ENCODE results near the gene RAPGEF2.
"Not testable (repeated sequence)": the region's sequence is repeated elsewhere in the genome, so short reads cannot be mapped to it uniquely, and the experiment has no call there.

The RAPGEF2 gene

GRCh38 chr4:159161436-159161835 is 58.6 kb downstream of the RAPGEF2 start:
- H3K27me3 ChIP-seq (ENCODE audit: insufficient read depth, low read length); H3K4me3 ChIP-seq (ENCODE audit: low read depth, low read length); H2AFZ ChIP-seq (ENCODE audit: low read length, unreplicated experiment); H3K36me3 ChIP-seq (ENCODE audit: insufficient read depth, low read length); H3K27ac ChIP-seq (ENCODE audit: low read depth, low read length); H3K4me1 ChIP-seq (ENCODE audit: control insufficient read depth, insufficient read depth, low read length, unreplicated experiment): not testable (repeated sequence)
- H3K79me2 ChIP-seq (ENCODE audit: control insufficient read depth, insufficient read depth, low read length, unreplicated experiment): peaks cover 29% of the 10 kb centered on the region

GRCh38 chr4:159162576-159162975 is 59.7 kb downstream of the RAPGEF2 start:
- H3K4me3 ChIP-seq (ENCODE audit: low read depth, low read length): no peak overlapping the region
- peaks cover 25% of the 10 kb centered on the region for H3K79me2 ChIP-seq (ENCODE audit: control insufficient read depth, insufficient read depth, low read length, unreplicated experiment)
- no peak overlapping the region for H2AFZ ChIP-seq (ENCODE audit: low read length, unreplicated experiment)
- no peaks in the 10 kb centered on the region for H3K4me1 ChIP-seq (ENCODE audit: control insufficient read depth, insufficient read depth, low read length, unreplicated experiment)
- H3K27ac ChIP-seq (ENCODE audit: low read depth, low read length): no peak overlapping the region
- no peaks in the 10 kb centered on the region for H3K27me3 ChIP-seq (ENCODE audit: insufficient read depth, low read length)
- H3K36me3 ChIP-seq (ENCODE audit: insufficient read depth, low read length): no peaks in the 10 kb centered on the region

GRCh38 chr4:159163521-159163920 is 60.6 kb downstream of the RAPGEF2 start:
- Histone ChIP-seq H3K36me3 (ENCODE audit: insufficient read depth, low read length) (no peaks in the 10 kb centered on the region), H3K27me3 (ENCODE audit: insufficient read depth, low read length) (no peaks in the 10 kb centered on the region), H3K4me1 (ENCODE audit: control insufficient read depth, insufficient read depth, low read length, unreplicated experiment) (no peaks in the 10 kb centered on the region), H3K27ac (ENCODE audit: low read depth, low read length) (no peak overlapping the region), H3K79me2 (ENCODE audit: control insufficient read depth, insufficient read depth, low read length, unreplicated experiment) (peaks cover 18% of the 10 kb centered on the region), H3K4me3 (ENCODE audit: low read depth, low read length) (no peak overlapping the region), H2AFZ (ENCODE audit: low read length, unreplicated experiment) (no peak overlapping the region)

- H3K36me3 ChIP-seq (ENCODE audit: insufficient read depth, low read length): no peaks in the 10 kb centered on the region
- no peak overlapping the region for H3K27ac ChIP-seq (ENCODE audit: low read depth, low read length)
- H3K4me3 ChIP-seq (ENCODE audit: low read depth, low read length): no peak overlapping the region
- H3K79me2 ChIP-seq (ENCODE audit: control insufficient read depth, insufficient read depth, low read length, unreplicated experiment): peaks cover 28% of the 10 kb centered on the region
- no peak overlapping the region for H2AFZ ChIP-seq (ENCODE audit: low read length, unreplicated experiment)
- H3K4me1 ChIP-seq (ENCODE audit: control insufficient read depth, insufficient read depth, low read length, unreplicated experiment): no peaks in the 10 kb centered on the region
- H3K27me3 ChIP-seq (ENCODE audit: insufficient read depth, low read length): no peaks in the 10 kb centered on the region
Observed at GRCh38 chr4:159169404-159170302, 66.8 kb downstream of the RAPGEF2 start.

- H3K79me2 ChIP-seq (ENCODE audit: control insufficient read depth, insufficient read depth, low read length, unreplicated experiment): peaks cover 38% of the 10 kb centered on the region
- H3K4me3 ChIP-seq (ENCODE audit: low read depth, low read length): no peak overlapping the region
- no peaks in the 10 kb centered on the region for H3K36me3 ChIP-seq (ENCODE audit: insufficient read depth, low read length)
- H3K4me1 ChIP-seq (ENCODE audit: control insufficient read depth, insufficient read depth, low read length, unreplicated experiment): peaks cover 10% of the 10 kb centered on the region
- no peaks in the 10 kb centered on the region for H3K27me3 ChIP-seq (ENCODE audit: insufficient read depth, low read length)
- no peak overlapping the region for H2AFZ ChIP-seq (ENCODE audit: low read length, unreplicated experiment)
- H3K27ac ChIP-seq (ENCODE audit: low read depth, low read length): no peak overlapping the region
Observed at GRCh38 chr4:159171287-159171686, 68.4 kb downstream of the RAPGEF2 start.

- H3K27me3 ChIP-seq (ENCODE audit: insufficient read depth, low read length): no peaks in the 10 kb centered on the region
- H3K4me1 ChIP-seq (ENCODE audit: control insufficient read depth, insufficient read depth, low read length, unreplicated experiment): peaks cover 24% of the 10 kb centered on the region
- H2AFZ ChIP-seq (ENCODE audit: low read length, unreplicated experiment): no peak overlapping the region
- H3K4me3 ChIP-seq (ENCODE audit: low read depth, low read length): no peak overlapping the region
- no peak overlapping the region for H3K27ac ChIP-seq (ENCODE audit: low read depth, low read length)
- H3K36me3 ChIP-seq (ENCODE audit: insufficient read depth, low read length): no peaks in the 10 kb centered on the region
- peaks cover 52% of the 10 kb centered on the region for H3K79me2 ChIP-seq (ENCODE audit: control insufficient read depth, insufficient read depth, low read length, unreplicated experiment)
Observed at GRCh38 chr4:159173886-159174285, 71.0 kb downstream of the RAPGEF2 start.

- Histone ChIP-seq H3K79me2 (ENCODE audit: control insufficient read depth, insufficient read depth, low read length, unreplicated experiment) (peaks cover 55% of the 10 kb centered on the region), H3K36me3 (ENCODE audit: insufficient read depth, low read length) (no peaks in the 10 kb centered on the region), H3K4me1 (ENCODE audit: control insufficient read depth, insufficient read depth, low read length, unreplicated experiment) (peaks cover 32% of the 10 kb centered on the region), H3K27me3 (ENCODE audit: insufficient read depth, low read length) (no peaks in the 10 kb centered on the region), H2AFZ (ENCODE audit: low read length, unreplicated experiment) (no peak overlapping the region), H3K27ac (ENCODE audit: low read depth, low read length) (peak overlapping the region; percentile 37), H3K4me3 (ENCODE audit: low read depth, low read length) (no peak overlapping the region)
Observed at GRCh38 chr4:159174645-159175084, 71.8 kb downstream of the RAPGEF2 start.

GRCh38 chr4:159175085-159175988 is 72.5 kb downstream of the RAPGEF2 start:
- peaks cover 33% of the 10 kb centered on the region for H3K4me1 ChIP-seq (ENCODE audit: control insufficient read depth, insufficient read depth, low read length, unreplicated experiment)

GRCh38 chr4:159175989-159176375 is 73.1 kb downstream of the RAPGEF2 start:
- H3K27ac ChIP-seq (ENCODE audit: low read depth, low read length): no peak overlapping the region
- H3K27me3 ChIP-seq (ENCODE audit: insufficient read depth, low read length): no peaks in the 10 kb centered on the region
- peak overlapping the region; percentile 56 for H2AFZ ChIP-seq (ENCODE audit: low read length, unreplicated experiment)
- peaks cover 33% of the 10 kb centered on the region for H3K4me1 ChIP-seq (ENCODE audit: control insufficient read depth, insufficient read depth, low read length, unreplicated experiment)
- no peaks in the 10 kb centered on the region for H3K36me3 ChIP-seq (ENCODE audit: insufficient read depth, low read length)
- peak overlapping the region; percentile 55 for H3K4me3 ChIP-seq (ENCODE audit: low read depth, low read length)
- peaks cover 59% of the 10 kb centered on the region for H3K79me2 ChIP-seq (ENCODE audit: control insufficient read depth, insufficient read depth, low read length, unreplicated experiment)

More at GRCh38 chr4:159175085-159175988, 72.5 kb downstream of the RAPGEF2 start:
- Histone ChIP-seq H3K27me3 (ENCODE audit: insufficient read depth, low read length) (no peaks in the 10 kb centered on the region), H3K36me3 (ENCODE audit: insufficient read depth, low read length) (no peaks in the 10 kb centered on the region), H3K4me3 (ENCODE audit: low read depth, low read length) (peak overlapping the region; percentile 55), H3K79me2 (ENCODE audit: control insufficient read depth, insufficient read depth, low read length, unreplicated experiment) (peaks cover 59% of the 10 kb centered on the region), H2AFZ (ENCODE audit: low read length, unreplicated experiment) (peak overlapping the region; percentile 56), H3K27ac (ENCODE audit: low read depth, low read length) (peak overlapping the region; percentile 37)

- H3K4me1 ChIP-seq (ENCODE audit: control insufficient read depth, insufficient read depth, low read length, unreplicated experiment): peaks cover 33% of the 10 kb centered on the region
- H2AFZ ChIP-seq (ENCODE audit: low read length, unreplicated experiment): no peak overlapping the region
- H3K36me3 ChIP-seq (ENCODE audit: insufficient read depth, low read length): no peaks in the 10 kb centered on the region
- H3K27me3 ChIP-seq (ENCODE audit: insufficient read depth, low read length): no peaks in the 10 kb centered on the region
- H3K27ac ChIP-seq (ENCODE audit: low read depth, low read length): no peak overlapping the region
- H3K79me2 ChIP-seq (ENCODE audit: control insufficient read depth, insufficient read depth, low read length, unreplicated experiment): peaks cover 58% of the 10 kb centered on the region
- H3K4me3 ChIP-seq (ENCODE audit: low read depth, low read length): no peak overlapping the region
Observed at GRCh38 chr4:159177265-159178150, 74.6 kb downstream of the RAPGEF2 start.

Measured in ACC112 (cell line).